ENCODE measurements around the gene UNC5C.

- TF ChIP-seq POLR2A (IDR thresholded peaks at IDR 0.05), result no peak
- TF ChIP-seq CTCF (IDR thresholded peaks at IDR 0.05), result no peak
Measured at GRCh38 chr4:95219109-95219508, 329.7 kb downstream of the UNC5C start.
